Anterior cingulate cortex (tissue), 58 donors: Measurements from ENCODE around the gene RAD9B.
"Not testable (repeated sequence)": the region's sequence is repeated elsewhere in the genome, so short reads cannot be mapped to it uniquely, and the experiment has no call there.

Experiments
- DNase-seq, 58 donors: peaks; one replicate each; lab custom pipeline; 2025; lab: John Stamatoyannopoulos, UW

RAD9B gene

GRCh38 chr12:110520876-110521712, 19.0 kb downstream of the RAD9B start:
- DNase-seq: not testable (repeated sequence)

GRCh38 chr12:110528277-110528839, 26.2 kb downstream of the RAD9B start:
- no peak for DNase-seq

DNA sequence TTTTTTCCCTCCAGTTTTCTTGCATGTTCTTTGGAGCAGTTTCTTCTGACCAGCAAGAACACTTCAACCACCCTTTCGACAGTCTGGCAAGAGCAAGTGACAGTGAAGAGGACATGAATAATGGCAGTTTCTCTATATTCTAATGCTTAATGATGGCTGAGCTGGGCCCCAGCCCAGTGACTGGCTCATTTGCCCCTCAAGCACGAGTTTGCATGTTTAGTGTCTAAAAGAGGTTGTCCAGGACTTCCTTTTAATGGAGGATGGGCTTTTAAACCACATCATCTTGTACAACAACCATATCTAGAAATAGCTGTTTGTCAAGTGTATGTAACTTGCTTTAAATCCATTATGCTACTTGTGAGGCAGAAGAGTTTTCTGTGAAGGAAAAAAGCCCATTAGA, 28.4 kb downstream of the RAD9B start:
- DNase-seq: no peak

- no peak for DNase-seq
These were observed 29.7 kb downstream of the RAD9B start for GRCh38 chr12:110531741-110532333.

DNA sequence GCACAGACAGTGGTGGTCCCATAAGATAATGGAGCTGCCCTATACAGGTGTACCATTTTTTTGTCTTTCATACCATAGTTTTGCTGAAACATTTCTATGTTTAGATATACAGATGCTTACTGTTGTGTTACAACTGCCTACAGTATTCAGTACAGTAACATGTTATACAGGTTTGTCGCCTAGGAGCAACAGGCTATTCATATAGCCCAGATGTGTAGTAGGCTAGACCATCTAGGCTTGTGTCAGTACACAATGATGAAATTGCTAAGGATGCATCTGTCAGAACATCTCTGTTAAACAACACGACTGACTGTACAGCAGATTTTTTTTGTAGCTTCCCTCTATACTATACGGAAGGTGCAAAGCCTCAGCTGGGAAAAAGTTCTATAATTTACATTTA, 30.5 kb downstream of the RAD9B start:
- DNase-seq: no peak

DNA sequence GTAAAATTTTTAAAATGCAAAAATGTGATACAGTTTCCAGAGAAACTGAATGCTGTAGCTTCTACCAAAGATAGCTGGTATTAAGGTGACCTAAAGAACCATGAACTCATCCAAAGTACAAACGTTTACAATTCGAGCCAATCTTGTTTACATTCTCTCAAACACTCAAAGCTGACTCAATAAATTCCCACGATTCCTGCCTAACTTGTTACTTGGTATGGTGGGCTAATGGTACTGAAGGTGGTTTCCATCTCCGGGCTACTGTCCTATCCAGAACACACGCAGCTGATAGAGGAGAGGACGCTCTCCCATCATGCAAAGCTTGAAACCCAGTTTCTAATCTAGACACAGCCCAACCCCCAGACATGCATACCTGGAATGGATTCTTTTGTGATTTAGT, 31.5 kb downstream of the RAD9B start:
- DNase-seq: no peak

GRCh38 chr12:110534811-110535210, 32.7 kb downstream of the RAD9B start:
- no peak for DNase-seq

GRCh38 chr12:110536834-110537604, 34.9 kb downstream of the RAD9B start:
- DNase-seq: no peak

- DNase-seq: no peak
These were observed 35.7 kb downstream of the RAD9B start for GRCh38 chr12:110537605-110538409.

DNA sequence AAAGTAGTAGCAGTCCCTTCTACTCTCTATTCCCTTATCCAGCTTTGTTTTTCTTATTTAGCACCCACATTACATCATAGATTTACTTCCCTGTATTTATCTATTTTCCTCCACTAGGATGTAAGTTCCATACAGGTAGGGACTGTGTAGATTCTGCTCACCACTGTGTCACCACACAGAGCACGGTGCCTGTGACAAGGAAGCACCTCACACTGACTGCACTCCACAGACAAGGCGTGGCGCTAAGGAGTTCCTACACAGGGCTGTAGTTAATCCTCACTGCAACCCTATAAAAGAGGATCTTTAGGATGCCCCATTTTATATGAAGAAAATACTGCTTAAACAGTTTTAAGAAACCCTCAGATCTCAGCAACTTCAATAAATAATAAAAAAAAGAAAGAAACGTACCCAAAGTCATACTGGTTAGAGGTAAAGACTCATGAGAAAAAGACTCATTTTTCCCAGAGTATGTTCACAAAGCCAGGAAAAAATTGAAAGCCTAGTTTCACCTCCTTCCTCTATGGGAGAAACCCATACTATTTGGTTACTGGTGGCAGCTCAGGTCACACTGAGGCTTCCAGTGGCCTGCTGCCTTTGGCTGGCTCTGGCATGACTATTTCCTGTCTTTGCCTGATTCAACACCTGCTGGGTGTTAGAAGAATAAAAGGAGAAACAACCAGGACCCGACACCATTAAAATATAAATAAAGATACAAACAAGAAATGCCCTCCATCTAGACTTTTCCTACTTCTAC, 36.9 kb downstream of the RAD9B start:
- no peak for DNase-seq

GRCh38 chr12:110540048-110540447, 37.9 kb downstream of the RAD9B start:
- no peak for DNase-seq

- peak in 43 of 58 donors; percentile 3 to 65 (median 20) for DNase-seq
These were observed 41.3 kb downstream of the RAD9B start for GRCh38 chr12:110543252-110543959.

GRCh38 chr12:110543965-110544364, 41.8 kb downstream of the RAD9B start:
- DNase-seq: no peak

DNA sequence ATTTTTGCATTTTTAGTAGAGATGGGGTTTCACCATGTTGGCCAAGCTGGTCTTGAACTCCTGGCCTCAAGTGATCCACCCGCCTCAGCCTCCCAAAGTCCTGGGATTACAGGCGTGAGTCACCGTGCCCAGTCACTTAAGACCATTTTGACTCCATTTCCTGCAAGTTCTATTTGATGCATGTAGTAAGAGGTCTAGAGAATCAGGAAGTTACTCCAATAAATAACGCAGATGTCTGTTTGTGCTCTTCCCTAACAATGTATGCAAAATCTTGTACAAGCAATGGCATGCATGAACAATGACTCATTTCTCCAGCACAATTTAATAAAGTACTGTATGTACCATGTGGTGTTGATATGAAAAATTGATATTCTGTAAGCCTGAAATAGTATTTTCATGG, 43.1 kb downstream of the RAD9B start:
- DNase-seq: not testable (repeated sequence)

GRCh38 chr12:110545812-110546211, 43.7 kb downstream of the RAD9B start:
- no peak for DNase-seq

- DNase-seq: no peak
These were observed 44.2 kb downstream of the RAD9B start for GRCh38 chr12:110546339-110546738.

DNA sequence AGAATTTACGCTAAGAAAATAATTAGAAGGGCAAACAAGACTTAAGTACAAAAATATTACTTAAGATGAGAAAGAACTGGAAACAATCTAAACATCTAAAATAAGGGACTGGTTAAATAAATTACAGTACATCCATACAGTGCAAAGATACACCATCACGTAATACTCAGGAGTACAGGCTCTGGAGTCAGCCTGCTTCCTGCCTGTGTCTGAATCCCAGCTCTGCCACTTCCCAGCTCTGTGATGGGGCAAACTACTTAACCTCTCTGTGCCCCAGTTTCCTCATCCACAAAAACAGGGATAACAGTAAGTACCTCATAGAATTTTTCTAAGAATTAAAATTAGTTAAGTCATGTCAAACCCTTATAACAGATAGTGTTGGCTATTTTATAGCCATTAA, 45.0 kb downstream of the RAD9B start:
- no peak for DNase-seq

DNA sequence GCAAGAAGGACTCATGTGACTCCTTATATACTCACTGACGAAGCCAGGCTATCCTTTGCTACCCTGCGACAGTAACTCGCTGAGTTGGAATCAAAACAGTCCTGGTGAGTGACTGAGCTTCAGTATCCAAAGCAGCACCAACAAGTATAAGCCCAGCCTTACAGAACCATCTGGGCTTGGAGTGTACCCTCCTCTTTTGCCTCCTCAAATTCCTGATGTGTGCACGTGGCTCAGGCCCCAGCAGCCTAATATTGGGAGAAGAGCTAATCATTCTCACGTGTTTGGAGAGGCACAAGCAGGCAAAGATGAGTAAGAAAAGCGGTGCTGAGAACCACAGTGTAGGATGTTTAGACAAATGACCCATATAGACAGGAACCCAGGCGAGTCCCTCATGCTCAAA, 46.5 kb downstream of the RAD9B start:
- DNase-seq: no peak

- no peak for DNase-seq
These were observed 47.6 kb downstream of the RAD9B start for GRCh38 chr12:110549716-110550115.
